HG02970 (cell line): ENCODE measurements around the gene TPM2.

ENCODE experiments used
- ATAC-seq: cut with Tn5 transposase; IDR thresholded peaks from one replicate; pipeline ENCODE4 v1.9.1; 2021; ENCODE audit warnings: mild to moderate bottlenecking, moderate library complexity, moderate number of reproducible peaks; ENCODE audit not compliant: unreplicated experiment, low FRiP score

TPM2 gene

GRCh38 chr9:35680331-35681105 lies 9.2 kb downstream of the TPM2 start:
- no peak for ATAC-seq

GRCh38 chr9:35679766-35680330 lies 9.9 kb downstream of the TPM2 start:
- no peak for ATAC-seq

- no peak for ATAC-seq
Measured at GRCh38 chr9:35679091-35679490, 10.6 kb downstream of the TPM2 start.

GRCh38 chr9:35675732-35676392 lies 13.9 kb downstream of the TPM2 start:
- ATAC-seq = no peak

- no peak for ATAC-seq
Measured at GRCh38 chr9:35675204-35675603, 14.5 kb downstream of the TPM2 start.

- ATAC-seq = no peak
Measured at GRCh38 chr9:35674025-35674361, 15.7 kb downstream of the TPM2 start.

- no peak for ATAC-seq
Measured at GRCh38 chr9:35673132-35674024, 16.3 kb downstream of the TPM2 start, which contains the start of gene CA9. Gene CA9, plus strand, starts transcription at chr9:35673928. Its CDS starts 32 bp downstream, at chr9:35673960.

GRCh38 chr9:35669331-35670145 lies 20.2 kb downstream of the TPM2 start:
- ATAC-seq = no peak

GRCh38 chr9:35667939-35668338 lies 21.8 kb downstream of the TPM2 start:
- ATAC-seq = no peak

- no peak for ATAC-seq
Measured at GRCh38 chr9:35666549-35666948, 23.2 kb downstream of the TPM2 start.

GRCh38 chr9:35666045-35666444 lies 23.7 kb downstream of the TPM2 start:
- no peak for ATAC-seq

GRCh38 chr9:35665471-35665818 lies 24.3 kb downstream of the TPM2 start:
- ATAC-seq = no peak

- ATAC-seq = no peak
Measured at GRCh38 chr9:35664531-35665470, 24.9 kb downstream of the TPM2 start, which contains the start of gene ARHGEF39. Gene ARHGEF39, minus strand, starts transcription at chr9:35665195. Its CDS starts 26 bp downstream, at chr9:35665169.

GRCh38 chr9:35662437-35662836 lies 27.3 kb downstream of the TPM2 start:
- no peak for ATAC-seq

- no peak for ATAC-seq
Measured at GRCh38 chr9:35661756-35662350, 27.9 kb downstream of the TPM2 start.

GRCh38 chr9:35660966-35661415 lies 28.7 kb downstream of the TPM2 start:
- ATAC-seq = no peak

- ATAC-seq = no peak
Measured at GRCh38 chr9:35659340-35659739, 30.4 kb downstream of the TPM2 start.

- no peak for ATAC-seq
Measured at GRCh38 chr9:35658968-35659220, 30.8 kb downstream of the TPM2 start.
